Esophagus mucosa (tissue), 1 donor: ENCODE results near the gene A4GNT. TPM values are rescaled to one million over a fixed set of nuclear protein-coding genes. Genes with fewer than 3 reads are reported as not detected.
"Not testable (repeated sequence)": the region's sequence is repeated elsewhere in the genome, so short reads cannot be mapped to it uniquely, and the experiment has no call there.

ENCODE experiments used
- ATAC-seq: fragments of 200-7000 bp; cut with Tn5 transposase; one replicate; pipeline ENCODE4 v1.9.1; 2020
- total RNA-seq: library from RNA; stranded (reverse); gene quantifications from one replicate; pipeline ENCODE4 v1.2.4, GENCODE V29; 2023
- donor health status: DM: yes; HTN: yes; CAD: no.

A4GNT gene
- total RNA-seq, 1 donor from 2014 or later = not detected

GRCh38 chr3:138118612-138119422, 13.4 kb downstream of the A4GNT start:
- peak; percentile 79 for ATAC-seq

GRCh38 chr3:138114988-138115971, 16.9 kb downstream of the A4GNT start, which contains the start of gene DZIP1L:
Gene DZIP1L (minus strand): TSS chr3:138115608. CDS start chr3:138103971, 11,637 bp downstream.
- peak; percentile 77 for ATAC-seq

- ATAC-seq = no peak
Measured at GRCh38 chr3:138114431-138114918, 17.7 kb downstream of the A4GNT start.

GRCh38 chr3:138113326-138113725, 18.9 kb downstream of the A4GNT start:
- peak; percentile 43 for ATAC-seq

- ATAC-seq = peak; percentile 64
Measured at GRCh38 chr3:138112362-138112761, 19.8 kb downstream of the A4GNT start.

- ATAC-seq = no peak
Measured at GRCh38 chr3:138105598-138105997, 26.6 kb downstream of the A4GNT start.

- ATAC-seq = no peak
Measured at GRCh38 chr3:138103466-138103865, 28.7 kb downstream of the A4GNT start.

GRCh38 chr3:138101351-138101940, 30.7 kb downstream of the A4GNT start:
- ATAC-seq = not testable (repeated sequence)

GRCh38 chr3:138099417-138099816, 32.8 kb downstream of the A4GNT start:
- no peak for ATAC-seq

GRCh38 chr3:138097192-138098172, 34.7 kb downstream of the A4GNT start:
- ATAC-seq = no peak

- ATAC-seq = no peak
Measured at GRCh38 chr3:138093721-138094120, 38.5 kb downstream of the A4GNT start.

- no peak for ATAC-seq
Measured at GRCh38 chr3:138092023-138092422, 40.2 kb downstream of the A4GNT start.

- no peak for ATAC-seq
Measured at GRCh38 chr3:138089091-138089490, 43.1 kb downstream of the A4GNT start.

- not testable (repeated sequence) for ATAC-seq
Measured at GRCh38 chr3:138085745-138086144, 46.4 kb downstream of the A4GNT start.

GRCh38 chr3:138084196-138084595, 48.0 kb downstream of the A4GNT start:
- no peak for ATAC-seq

GRCh38 chr3:138082992-138083386, 49.2 kb downstream of the A4GNT start:
- ATAC-seq = no peak

- peak; percentile 71 for ATAC-seq
Measured at GRCh38 chr3:138082085-138082991, 49.9 kb downstream of the A4GNT start.

GRCh38 chr3:138081371-138082084, 50.7 kb downstream of the A4GNT start:
- peak; percentile 49 for ATAC-seq

GRCh38 chr3:138079901-138080300, 52.3 kb downstream of the A4GNT start:
- no peak for ATAC-seq
